PC-3 (cell line): Measurements from ENCODE around the gene GOPC. TPM values are rescaled to one million over a fixed set of nuclear protein-coding genes. Genes with fewer than 3 reads are reported as not detected.

Experiments
- ATAC-seq: fragments of 200-7000 bp; cut with Tn5 transposase; 2 replicates; pipeline ENCODE4 v1.9.1; 2020; ENCODE audit warnings: mild to moderate bottlenecking, moderate library complexity
- BruUV-seq: library from RNA; stranded (reverse); fragments of 400-500 nt; replicated peaks from 2 replicates; lab custom pipeline; 2021; lab: Mats Ljungman, UMichigan
- CTCF ChIA-PET: fragments of 300-600 bp; sonication (Branson Sonifier 250); formaldehyde crosslinking; loops from one replicate; lab custom pipeline; 2022; ENCODE audit warnings: antibody characterized with exemption; lab: Charles Lee
- POLR2A ChIA-PET: fragments of 300-600 bp; sonication (Branson Sonifier 250); formaldehyde crosslinking; loops from one replicate; lab custom pipeline; 2022; ENCODE audit warnings: antibody characterized with exemption; ENCODE audit not compliant: unreplicated experiment; lab: Charles Lee
- DNase-seq: peaks from one replicate; pipeline ENCODE4 v3.0.0-alpha.2; 2015
- H2AFZ ChIP-seq: fragments of 300-600 bp; sonication (generic); 2 replicates; pipeline ENCODE4 v1.6.0; 2016; ENCODE audit warnings: antibody characterized with exemption, low read length
- H3F3A ChIP-seq: fragments of 300-600 bp; sonication (generic); one replicate; pipeline ENCODE4 v1.6.0; 2017; ENCODE audit warnings: antibody characterized with exemption, low read length, control low read depth, mild to moderate bottlenecking; ENCODE audit not compliant: unreplicated experiment
- H3K27ac ChIP-seq: fragments of 300-600 bp; sonication (generic); 2 replicates; pipeline ENCODE4 v1.5.1; 2016; ENCODE audit warnings: mild to moderate bottlenecking, low read length
- H3K27me3 ChIP-seq: fragments of 300-600 bp; sonication (generic); 2 replicates; pipeline ENCODE4 v1.6.1; 2016; ENCODE audit warnings: low read length, mixed read lengths
- H3K36me3 ChIP-seq: fragments of 300-600 bp; sonication (generic); 2 replicates; pipeline ENCODE4 v1.6.1; 2016; ENCODE audit warnings: low read depth, mixed run types, low read length, mixed read lengths
- H3K4me1 ChIP-seq: fragments of 300-600 bp; sonication (generic); 2 replicates; pipeline ENCODE4 v1.5.1; 2016; ENCODE audit warnings: low read length; ENCODE audit not compliant: insufficient read depth
- H3K4me2 ChIP-seq: fragments of 300-600 bp; sonication (generic); 2 replicates; pipeline ENCODE4 v1.6.0; 2016; ENCODE audit warnings: low read length
- H3K4me3 ChIP-seq: fragments of 300-600 bp; sonication (generic); 2 replicates; pipeline ENCODE4 v1.5.1; 2016; ENCODE audit warnings: mild to moderate bottlenecking, low read length, mixed read lengths
- H3K79me2 ChIP-seq: fragments of 300-600 bp; sonication (generic); 2 replicates; pipeline ENCODE4 v1.6.1; 2017; ENCODE audit warnings: low read length, mixed read lengths
- H3K9ac ChIP-seq: fragments of 300-600 bp; sonication (generic); 2 replicates; pipeline ENCODE4 v1.6.0; 2016; ENCODE audit warnings: mild to moderate bottlenecking, low read length
- H3K9me2 ChIP-seq: fragments of 300-600 bp; sonication (generic); replicated peaks from 2 replicates; pipeline ENCODE4 v1.6.1; 2016; ENCODE audit warnings: mixed run types, low read length, mixed read lengths
- H3K9me3 ChIP-seq: fragments of 300-600 bp; sonication (generic); 2 replicates; pipeline ENCODE4 v1.6.1; 2016; ENCODE audit warnings: low read length, mixed read lengths
- H4K20me1 ChIP-seq: fragments of 300-600 bp; sonication (generic); 2 replicates; pipeline ENCODE4 v1.6.1; 2016; ENCODE audit warnings: low read length, mixed read lengths
- EZH2 ChIP-seq: fragments of 300-600 bp; sonication (generic); IDR thresholded peaks from one replicate; pipeline ENCODE4 v1.6.1; 2017; ENCODE audit warnings: antibody characterized with exemption, mild to moderate bottlenecking, low read length; ENCODE audit not compliant: unreplicated experiment
- EZH2phosphoT487 ChIP-seq: fragments of 300-600 bp; sonication (generic); IDR thresholded peaks from 2 replicates; pipeline ENCODE4 v1.6.1; 2018; ENCODE audit warnings: mild to moderate bottlenecking, antibody characterized with exemption, low read length, borderline replicate concordance
- intact Hi-C: fragments of 100-400 bp; cut with micrococcal nuclease; formaldehyde crosslinking; loops from 2 replicates; pipeline ENCODE4 v1.9.0; 2023
- total RNA-seq: library from RNA; depleted of rRNA; stranded (reverse); fragments of >200 nt; gene quantifications from 2 replicates; pipeline ENCODE4 v1.2.3, GENCODE V29; 2014
- TF ChIP-seq, protein P1 (sequence below): fragments of 300-600 bp; sonication (generic); conservative IDR thresholded peaks from 2 replicates; pipeline ENCODE4 v1.5.1; 2017; ENCODE audit warnings: antibody characterized with exemption, low read depth, mild to moderate bottlenecking, low read length

Gene GOPC
- total RNA-seq, 1 experiment from 2014 or later, result 15.8 TPM

DNA sequence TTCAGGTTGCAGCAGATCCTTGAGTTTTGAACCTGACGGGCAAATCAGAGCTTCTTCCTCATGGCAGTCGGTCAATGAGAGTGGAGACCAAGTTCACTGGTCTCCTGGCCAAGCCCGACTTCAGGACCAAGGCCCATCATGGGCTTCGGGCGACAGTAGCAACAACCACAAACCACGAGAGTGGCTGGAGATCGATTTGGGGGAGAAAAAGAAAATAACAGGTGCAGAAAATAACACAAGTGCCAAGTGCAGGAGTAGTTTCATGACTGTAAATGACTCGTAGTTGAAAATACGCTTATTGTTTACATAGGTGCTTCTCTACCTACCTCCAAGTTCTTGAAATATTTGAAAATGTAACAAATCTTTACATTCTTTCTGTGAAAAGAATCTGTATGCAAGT lies 63.7 kb downstream of the GOPC start:
- ChIA-PET CTCF (no interaction called here), POLR2A (no interaction called here)
- Histone ChIP-seq H3K9me2 (no peaks in the 10 kb centered on the region), H3K4me2 (no peak overlapping the region), H3K9me3 (no peaks in the 10 kb centered on the region), H3K9ac (no peak overlapping the region), H3K4me3 (no peak overlapping the region), H3F3A (no peaks in the 10 kb centered on the region), H3K36me3 (peaks cover 21% of the 10 kb centered on the region), H3K27me3 (no peaks in the 10 kb centered on the region), H3K79me2 (no peaks in the 10 kb centered on the region), H2AFZ (no peak overlapping the region), H3K4me1 (peaks cover 15% of the 10 kb centered on the region), H4K20me1 (no peaks in the 10 kb centered on the region), H3K27ac (no peak overlapping the region)
- ATAC-seq (no peak), DNase-seq (peak; percentile 21)
- TF ChIP-seq, protein P1, sequence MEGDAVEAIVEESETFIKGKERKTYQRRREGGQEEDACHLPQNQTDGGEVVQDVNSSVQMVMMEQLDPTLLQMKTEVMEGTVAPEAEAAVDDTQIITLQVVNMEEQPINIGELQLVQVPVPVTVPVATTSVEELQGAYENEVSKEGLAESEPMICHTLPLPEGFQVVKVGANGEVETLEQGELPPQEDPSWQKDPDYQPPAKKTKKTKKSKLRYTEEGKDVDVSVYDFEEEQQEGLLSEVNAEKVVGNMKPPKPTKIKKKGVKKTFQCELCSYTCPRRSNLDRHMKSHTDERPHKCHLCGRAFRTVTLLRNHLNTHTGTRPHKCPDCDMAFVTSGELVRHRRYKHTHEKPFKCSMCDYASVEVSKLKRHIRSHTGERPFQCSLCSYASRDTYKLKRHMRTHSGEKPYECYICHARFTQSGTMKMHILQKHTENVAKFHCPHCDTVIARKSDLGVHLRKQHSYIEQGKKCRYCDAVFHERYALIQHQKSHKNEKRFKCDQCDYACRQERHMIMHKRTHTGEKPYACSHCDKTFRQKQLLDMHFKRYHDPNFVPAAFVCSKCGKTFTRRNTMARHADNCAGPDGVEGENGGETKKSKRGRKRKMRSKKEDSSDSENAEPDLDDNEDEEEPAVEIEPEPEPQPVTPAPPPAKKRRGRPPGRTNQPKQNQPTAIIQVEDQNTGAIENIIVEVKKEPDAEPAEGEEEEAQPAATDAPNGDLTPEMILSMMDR, result no peak
- TF ChIP-seq EZH2phosphoT487, result no peak
- BruUV-seq, result no TSS peak
- intact Hi-C loops, result no loop called here

DNA sequence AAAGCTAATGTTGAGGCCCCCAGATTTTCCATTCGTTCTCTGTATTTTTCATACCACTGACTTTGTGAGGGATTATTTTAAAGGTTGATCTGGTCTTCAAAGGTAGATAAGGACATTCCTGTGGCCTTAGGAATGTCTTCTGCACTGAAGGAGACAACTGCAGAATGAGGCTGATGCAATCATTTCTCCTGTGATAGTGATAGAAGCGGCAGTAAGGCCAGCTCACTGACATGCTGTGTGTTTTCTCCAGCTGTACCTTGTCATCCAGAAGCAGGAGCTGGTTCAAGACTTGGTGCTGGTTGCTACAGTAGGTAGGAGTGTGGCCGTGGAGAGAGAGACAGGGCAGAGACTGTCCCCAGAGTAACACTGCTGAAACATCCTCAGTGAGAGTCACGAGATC lies 66.0 kb downstream of the GOPC start:
- Histone ChIP-seq H3K79me2 (no peaks in the 10 kb centered on the region), H3K36me3 (peaks cover 21% of the 10 kb centered on the region), H3K27ac (no peak overlapping the region), H4K20me1 (no peaks in the 10 kb centered on the region), H3K27me3 (no peaks in the 10 kb centered on the region), H3K9ac (no peak overlapping the region), H3K9me2 (no peaks in the 10 kb centered on the region), H3K9me3 (no peaks in the 10 kb centered on the region), H3K4me2 (no peak overlapping the region), H3F3A (no peaks in the 10 kb centered on the region), H2AFZ (no peak overlapping the region), H3K4me3 (no peak overlapping the region), H3K4me1 (peaks cover 15% of the 10 kb centered on the region)
- POLR2A ChIA-PET, result no interaction called here
- intact Hi-C loops, result no loop called here
- no peak for TF ChIP-seq EZH2
- TF ChIP-seq EZH2phosphoT487, result no peak
- TF ChIP-seq, protein P1, result no peak
- DNase-seq (no peak), ATAC-seq (no peak)
- BruUV-seq, result no TSS peak
- CTCF ChIA-PET, result no interaction called here

- Histone ChIP-seq H3K4me2 (no peak overlapping the region), H3K9me3 (no peaks in the 10 kb centered on the region), H3F3A (no peaks in the 10 kb centered on the region), H3K9me2 (no peaks in the 10 kb centered on the region), H3K4me1 (peaks cover 5% of the 10 kb centered on the region; the same call in 1 of the 2 replicates), H3K27me3 (no peaks in the 10 kb centered on the region), H3K4me3 (no peak overlapping the region), H3K79me2 (no peaks in the 10 kb centered on the region), H3K27ac (no peak overlapping the region), H4K20me1 (no peaks in the 10 kb centered on the region), H2AFZ (no peak overlapping the region), H3K9ac (no peak overlapping the region), H3K36me3 (peaks cover 10% of the 10 kb centered on the region)
- intact Hi-C loops, result no loop called here
- BruUV-seq, result no TSS peak
- CTCF ChIA-PET, result no interaction called here
- no peak for TF ChIP-seq EZH2phosphoT487
- TF ChIP-seq, protein P1, result no peak
- TF ChIP-seq EZH2, result no peak
- no peak for DNase-seq
- POLR2A ChIA-PET, result no interaction called here
- no peak for ATAC-seq
Measured at GRCh38 chr6:117534974-117535373, 67.3 kb downstream of the GOPC start.
